NOMO-1 treated with DMSO at 0.1 percent for 48 hours (cell line): ENCODE results near the gene RAMACL.

Experiments used
- DNase-seq: peaks from one replicate; lab custom pipeline; 2025; ENCODE audit not compliant: unreplicated experiment; lab: John Stamatoyannopoulos, UW

The RAMACL gene

DNA sequence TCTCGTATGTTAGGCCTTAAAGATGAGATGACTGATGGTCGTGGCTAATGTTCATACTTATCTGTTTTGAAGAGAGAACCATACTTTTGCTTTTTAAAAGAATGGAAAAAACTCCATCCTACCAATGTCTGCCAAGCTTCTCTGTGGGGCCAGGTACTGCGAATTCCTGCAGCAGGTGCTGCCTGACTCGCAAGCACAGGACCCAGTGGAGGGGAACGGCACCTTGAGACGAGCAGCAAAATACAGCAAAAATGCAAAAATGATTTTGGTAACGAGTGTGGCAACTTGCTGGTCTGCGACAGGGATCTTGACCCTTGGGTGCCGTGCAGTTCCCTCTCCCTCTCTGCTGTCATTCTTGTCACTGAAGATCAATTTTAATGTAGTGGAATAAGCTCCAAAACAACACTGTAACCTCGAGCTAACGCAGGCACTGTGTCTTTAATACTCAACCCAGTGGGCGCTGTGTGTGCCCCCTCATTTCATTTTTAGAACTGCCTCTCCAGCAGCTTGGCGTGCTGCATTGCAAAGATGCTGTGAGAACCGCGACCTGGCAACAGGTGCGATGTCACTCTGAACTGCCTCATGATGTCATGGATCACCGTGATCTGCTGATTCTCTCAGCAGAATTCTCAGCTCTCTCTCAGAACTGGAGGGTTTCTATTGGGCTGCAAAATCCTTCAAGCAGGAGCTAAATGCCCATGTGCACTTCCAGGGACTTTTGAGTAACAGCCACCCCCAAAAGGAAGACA lies 51.6 kb downstream of the RAMACL start:
- no peak for DNase-seq

DNA sequence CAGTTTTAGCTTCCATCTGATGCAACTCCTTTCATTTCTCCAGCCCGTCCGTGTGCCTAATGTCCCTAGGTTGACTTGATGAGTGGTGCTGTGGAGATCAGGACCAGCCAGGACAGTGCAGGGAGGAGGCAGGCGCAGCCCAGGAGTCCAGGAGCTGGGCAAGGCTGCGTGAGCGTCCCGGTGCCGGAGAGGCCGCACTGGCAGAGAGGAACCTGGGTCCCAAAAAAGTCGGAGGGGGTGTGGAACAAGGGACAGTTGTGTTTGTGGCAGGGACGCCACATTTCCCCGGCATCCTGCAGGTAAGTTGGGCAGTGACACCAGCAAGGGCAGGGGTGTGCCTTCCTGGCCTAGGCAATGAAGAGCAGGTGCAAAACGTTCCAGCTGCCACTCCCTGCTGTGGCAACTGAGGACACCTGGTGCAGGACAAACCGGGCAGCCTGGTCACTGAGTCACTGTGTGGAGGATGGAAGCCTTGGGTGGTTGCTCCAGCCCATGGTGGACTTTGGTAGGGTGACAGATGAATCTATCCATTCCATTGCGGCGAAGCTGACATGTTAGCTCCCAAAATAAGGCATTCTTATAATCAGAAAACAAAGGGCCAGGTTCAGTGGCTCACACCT lies 53.2 kb downstream of the RAMACL start:
- DNase-seq: no peak
